GM19372 (cell line): Measurements from ENCODE around the gene GPBP1L1.

Source experiments
- ATAC-seq: cut with Tn5 transposase; IDR thresholded peaks from one replicate; pipeline ENCODE4 v1.9.1; 2021; ENCODE audit warnings: mild to moderate bottlenecking, low read depth, moderate library complexity; ENCODE audit not compliant: unreplicated experiment

The GPBP1L1 gene

DNA sequence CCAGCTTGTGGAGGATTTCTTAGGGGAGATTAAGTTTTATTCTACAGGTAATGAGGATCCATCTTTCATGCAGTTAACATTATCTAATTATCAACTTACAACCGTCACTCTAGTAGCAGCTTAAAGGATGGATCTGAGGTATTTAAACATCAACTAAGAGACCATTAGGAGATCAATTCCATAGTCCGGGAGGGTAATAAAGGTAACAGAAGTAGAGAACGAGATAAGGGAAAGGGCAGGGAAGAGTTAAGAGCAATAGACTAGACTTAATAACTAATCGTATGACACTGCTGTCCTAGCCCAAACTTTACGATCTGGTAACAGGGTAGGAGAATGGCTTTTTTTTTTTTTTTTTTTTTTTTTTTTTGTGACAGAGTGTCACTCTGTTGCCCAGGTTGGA lies 43.0 kb downstream of the GPBP1L1 start:
- ATAC-seq = no peak

DNA sequence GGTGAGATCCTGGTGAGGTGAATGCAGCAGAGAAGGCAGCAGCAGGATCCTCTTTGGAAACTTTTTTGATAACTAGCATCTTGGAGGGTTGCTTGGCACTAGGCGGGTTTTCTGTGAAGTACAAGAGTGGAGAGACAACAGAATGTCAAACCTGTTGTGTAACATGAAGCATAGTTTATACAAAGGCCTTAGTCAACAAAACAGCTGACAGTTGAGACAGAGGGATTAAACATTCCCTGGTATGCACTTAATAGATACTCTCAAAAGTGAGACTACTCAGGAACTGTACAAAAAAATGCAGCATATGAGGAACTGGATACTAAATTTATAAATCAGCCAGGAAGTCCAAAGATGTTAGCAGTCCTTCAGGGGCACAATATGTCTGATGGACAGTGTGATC lies 46.0 kb downstream of the GPBP1L1 start:
- no peak for ATAC-seq

GRCh38 chr1:45635211-45635610 lies 51.1 kb downstream of the GPBP1L1 start:
- ATAC-seq = no peak

DNA sequence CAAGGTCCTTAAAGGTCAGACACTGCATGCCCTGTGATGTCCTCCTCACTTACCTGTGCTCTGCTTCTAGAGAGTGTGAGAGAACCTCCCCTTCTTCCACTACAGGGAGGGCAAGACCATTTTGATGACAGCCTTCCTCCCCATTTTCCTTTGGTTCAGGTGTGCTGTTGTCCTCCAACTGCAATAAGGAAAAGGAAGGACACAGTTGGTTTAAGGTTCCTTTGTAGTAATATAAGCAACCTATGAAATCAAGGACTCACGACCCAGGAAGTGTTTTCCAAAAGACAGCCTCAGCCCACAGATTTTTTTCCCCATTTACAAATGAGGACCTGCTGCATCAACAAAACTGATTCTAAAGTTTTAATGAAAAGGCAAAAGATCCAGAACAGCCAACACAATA lies 55.9 kb downstream of the GPBP1L1 start:
- no peak for ATAC-seq

DNA sequence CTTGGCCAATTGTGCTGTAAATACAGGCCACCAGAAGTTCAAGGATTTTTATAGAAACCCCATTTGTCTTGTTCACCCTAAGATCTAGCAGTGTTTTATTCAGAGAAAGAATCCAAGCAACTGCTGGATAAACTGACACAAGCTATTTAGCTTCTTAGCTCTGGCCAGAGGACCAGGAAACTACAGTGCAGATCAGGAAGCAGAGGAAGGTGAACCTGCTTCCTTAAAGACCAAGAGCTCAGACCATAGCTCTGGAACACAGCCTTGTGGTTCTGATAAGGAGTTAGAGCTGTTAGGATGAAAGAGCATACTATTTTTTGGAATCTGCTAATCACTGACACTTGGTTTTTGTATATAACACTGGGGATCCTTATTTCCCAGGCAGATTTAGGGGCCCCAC lies 57.3 kb downstream of the GPBP1L1 start:
- ATAC-seq = no peak

DNA sequence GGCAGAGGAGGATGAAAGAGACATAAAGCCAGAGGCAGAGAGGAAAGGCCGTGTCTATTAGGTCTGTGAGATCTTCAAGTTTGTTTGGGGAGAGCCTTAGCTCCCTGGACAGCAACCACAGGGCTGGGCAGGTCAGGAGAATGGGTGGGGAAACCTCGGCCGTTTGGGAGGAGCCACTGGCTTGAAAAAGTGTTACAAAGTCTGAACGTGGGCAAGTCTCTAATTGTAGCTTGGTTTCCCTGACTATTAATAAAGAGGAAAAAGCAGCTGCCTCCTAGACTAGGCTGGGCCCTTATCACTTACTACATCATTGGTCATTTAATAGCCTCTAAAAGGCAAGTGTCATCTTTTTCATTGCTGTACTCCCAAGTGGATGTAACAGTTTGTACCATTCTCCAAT lies 62.4 kb downstream of the GPBP1L1 start, which contains the start of gene CCDC17:
Gene CCDC17 (minus strand): TSS at position 83 of the 400 bp plus-strand sequence. CDS start 145 bp downstream, outside the sequence.
- ATAC-seq = no peak

- no peak for ATAC-seq
These were observed 63.6 kb downstream of the GPBP1L1 start for GRCh38 chr1:45622524-45623394.

- no peak for ATAC-seq
These were observed 64.3 kb downstream of the GPBP1L1 start for GRCh38 chr1:45621895-45622523.

- ATAC-seq = no peak
These were observed 64.9 kb downstream of the GPBP1L1 start for GRCh38 chr1:45621501-45621836.

- no peak for ATAC-seq
These were observed 65.5 kb downstream of the GPBP1L1 start for GRCh38 chr1:45620588-45621500.

DNA sequence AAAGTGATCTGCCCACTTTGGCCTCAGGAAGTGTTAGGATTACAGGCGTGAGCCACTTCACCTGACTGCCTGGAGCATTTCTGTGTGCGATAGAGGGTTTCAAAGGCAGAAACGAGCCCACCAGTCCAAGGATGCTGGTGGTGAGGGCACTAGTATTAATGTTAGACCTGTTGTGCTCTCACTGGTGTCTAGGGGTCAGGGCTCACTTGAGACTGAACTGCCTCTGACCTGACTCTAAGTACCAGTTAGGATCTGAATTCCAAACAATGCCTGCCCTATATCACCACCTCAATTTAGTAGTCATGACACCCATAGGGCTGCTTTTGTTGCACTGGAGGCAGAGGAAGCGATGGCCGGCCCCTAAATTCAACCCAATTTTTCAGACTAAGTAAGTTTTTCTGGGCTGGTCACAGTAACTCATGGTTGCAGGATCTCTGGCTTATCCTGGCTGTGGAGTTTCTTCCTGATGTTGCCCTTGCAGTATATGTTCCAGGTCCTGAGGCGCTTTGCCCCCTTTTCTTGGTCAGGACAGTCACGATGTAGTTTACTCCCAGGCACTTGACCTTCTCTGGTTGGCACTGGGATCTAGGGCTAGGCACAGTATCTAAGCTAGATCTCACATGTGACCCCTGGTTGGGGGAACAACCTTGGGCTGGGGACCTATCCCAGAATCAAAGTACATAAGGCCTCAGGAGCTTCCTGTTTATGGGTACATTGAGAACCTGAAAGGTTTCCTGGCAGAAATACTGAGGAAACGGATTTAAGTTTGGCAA lies 67.0 kb downstream of the GPBP1L1 start:
- no peak for ATAC-seq

GRCh38 chr1:45617618-45618017 lies 68.7 kb downstream of the GPBP1L1 start:
- ATAC-seq = no peak

DNA sequence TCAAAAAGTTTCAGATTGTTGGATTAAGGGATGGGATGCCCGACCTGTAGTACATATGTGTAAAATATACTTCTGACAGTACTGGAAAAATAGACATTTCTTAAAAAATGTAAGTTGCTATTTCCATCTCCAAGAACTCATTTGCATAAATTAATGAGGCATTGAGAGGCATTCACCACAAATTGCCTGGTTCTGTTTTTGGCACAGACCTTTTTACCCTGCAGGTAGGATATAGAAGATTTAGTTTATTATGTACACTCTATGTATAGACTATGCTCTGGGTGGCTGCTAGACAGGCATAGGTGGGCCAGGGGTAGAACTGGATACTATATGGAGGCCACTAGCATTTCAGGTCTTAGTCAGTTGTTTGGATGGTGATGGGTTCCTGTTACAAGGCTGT lies 70.4 kb downstream of the GPBP1L1 start:
- no peak for ATAC-seq

DNA sequence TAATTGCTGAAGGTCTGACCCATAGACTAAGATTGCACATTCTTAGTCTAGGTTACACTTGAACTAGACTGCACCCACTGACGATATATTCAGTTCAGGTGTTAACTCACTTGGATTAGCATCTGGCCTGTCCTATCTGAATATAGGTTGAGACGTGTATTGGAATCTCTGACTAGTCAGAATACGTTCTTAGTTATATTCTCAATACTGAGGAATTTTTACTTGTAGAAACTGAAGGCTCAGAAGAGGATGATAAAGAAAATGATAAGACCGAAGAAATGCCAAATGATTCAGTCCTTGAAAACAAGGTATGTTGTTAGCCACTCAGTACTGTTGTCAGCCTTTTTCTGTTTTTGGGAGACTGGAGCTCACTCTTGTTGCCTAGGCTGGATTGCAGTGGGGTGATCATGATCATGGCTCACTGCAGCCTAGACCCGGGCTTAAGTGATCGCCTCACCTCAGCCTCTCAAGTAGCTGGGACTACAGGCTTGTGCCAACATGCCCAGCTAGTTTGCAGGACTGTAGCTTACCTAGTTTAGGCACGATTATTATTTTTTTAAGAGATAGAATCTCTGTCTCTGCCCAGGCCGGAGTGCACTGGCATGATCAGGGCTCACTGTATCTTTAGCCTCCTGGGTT lies 73.3 kb downstream of the GPBP1L1 start:
- ATAC-seq = no peak

DNA sequence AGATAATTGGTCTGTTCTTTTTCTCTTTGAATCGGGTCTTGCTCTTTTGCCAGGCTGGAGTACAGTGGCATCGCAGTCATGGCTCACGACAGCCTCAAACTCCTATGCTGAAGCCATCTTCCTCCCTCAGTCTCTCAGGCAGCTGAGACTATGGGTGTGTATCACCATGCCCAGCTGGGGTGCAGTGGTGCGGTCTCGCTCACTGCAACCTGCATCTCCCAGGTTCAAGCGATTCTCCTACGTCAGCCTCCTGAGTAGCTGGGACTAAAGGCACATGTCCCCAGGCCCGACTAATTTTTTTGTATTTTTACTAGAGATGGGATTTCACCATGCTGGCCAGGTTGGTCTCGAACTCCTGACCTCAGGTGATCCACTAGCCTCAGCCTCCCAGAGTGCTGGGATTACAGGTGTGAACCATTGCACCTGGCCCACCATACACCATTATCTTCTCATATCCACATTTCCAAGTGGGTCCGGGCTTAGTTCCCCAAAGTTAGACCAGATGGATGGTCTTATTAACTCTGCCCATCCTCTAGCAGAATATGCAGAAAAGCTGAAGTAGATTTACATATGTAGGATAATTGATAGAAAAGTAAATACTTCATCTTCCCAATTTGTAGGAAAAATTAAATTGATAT lies 75.6 kb downstream of the GPBP1L1 start:
- no peak for ATAC-seq

DNA sequence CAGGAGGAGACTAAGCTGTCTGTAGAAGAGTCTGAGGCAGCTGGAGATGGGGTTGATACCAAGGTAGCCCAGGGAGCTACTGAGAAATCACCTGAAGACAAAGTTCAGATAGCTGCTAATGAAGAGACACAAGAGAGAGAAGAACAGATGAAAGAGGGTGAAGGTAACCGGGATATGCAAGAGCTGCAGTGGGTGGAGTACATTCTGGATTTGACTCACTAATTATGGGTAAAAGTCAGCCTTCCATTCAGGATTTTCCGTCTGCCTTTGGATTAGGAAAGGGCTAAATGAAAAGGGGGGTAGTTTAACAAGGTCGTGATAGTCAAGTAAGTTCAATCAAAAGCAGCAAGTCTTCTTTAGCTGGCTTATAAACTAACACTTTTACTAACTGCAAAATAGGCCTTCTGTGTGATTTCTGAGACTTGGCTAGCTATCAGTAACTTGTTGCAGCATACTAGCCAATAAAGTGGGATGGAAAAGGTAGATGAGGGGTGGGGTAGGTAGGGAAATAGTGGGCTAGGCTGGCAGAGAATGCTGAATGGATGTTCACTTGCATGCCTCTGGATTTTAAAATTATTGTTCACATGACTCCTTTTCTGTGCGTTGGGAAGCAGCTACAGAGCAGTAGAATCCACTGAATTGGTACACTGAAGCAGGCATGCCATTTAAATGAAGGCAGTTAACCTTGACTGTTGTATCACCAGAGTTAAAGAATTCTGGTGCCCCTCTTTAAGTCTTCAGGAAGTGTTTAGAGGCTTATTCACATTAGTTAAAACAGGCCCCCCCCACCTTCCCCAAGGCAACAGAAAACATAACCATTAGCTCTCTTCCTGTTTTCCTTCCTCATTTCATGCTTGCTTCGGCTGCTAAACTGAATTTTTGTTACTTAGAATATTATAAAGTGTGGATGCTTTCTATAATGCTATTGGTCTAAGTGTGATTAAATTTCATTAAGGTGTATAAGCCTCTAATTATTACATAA lies 77.9 kb downstream of the GPBP1L1 start:
- no peak for ATAC-seq

DNA sequence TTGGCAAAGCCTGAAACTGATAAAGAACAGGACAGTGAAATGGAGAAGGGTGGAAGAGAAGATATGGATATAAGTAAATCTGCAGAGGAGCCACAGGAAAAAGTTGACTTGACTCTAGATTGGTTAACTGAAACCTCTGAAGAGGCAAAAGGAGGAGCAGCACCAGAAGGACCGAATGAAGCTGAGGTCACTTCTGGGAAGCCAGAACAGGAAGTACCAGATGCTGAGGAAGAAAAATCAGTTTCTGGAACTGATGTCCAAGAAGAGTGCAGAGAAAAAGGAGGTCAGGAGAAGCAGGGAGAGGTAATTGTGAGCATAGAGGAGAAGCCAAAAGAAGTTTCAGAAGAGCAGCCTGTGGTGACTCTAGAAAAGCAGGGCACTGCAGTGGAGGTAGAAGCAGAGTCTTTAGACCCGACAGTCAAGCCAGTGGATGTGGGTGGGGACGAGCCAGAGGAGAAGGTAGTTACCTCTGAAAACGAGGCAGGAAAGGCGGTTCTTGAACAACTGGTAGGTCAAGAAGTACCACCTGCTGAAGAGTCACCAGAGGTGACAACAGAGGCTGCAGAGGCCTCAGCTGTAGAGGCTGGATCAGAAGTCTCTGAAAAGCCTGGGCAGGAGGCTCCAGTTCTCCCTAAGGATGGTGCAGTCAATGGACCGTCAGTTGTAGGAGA lies 78.8 kb downstream of the GPBP1L1 start:
- no peak for ATAC-seq

- ATAC-seq = no peak
These were observed 82.1 kb downstream of the GPBP1L1 start for GRCh38 chr1:45604239-45604638.
